HepG2 (cell line): ENCODE measurements around the gene ANTKMT. TPM values are rescaled to one million over a fixed set of nuclear protein-coding genes. Genes with fewer than 3 reads are reported as not detected.

Experiments used
- AKAP8 ChIP-seq: sonication (generic); formaldehyde crosslinking; IDR thresholded peaks from 2 replicates; pipeline ENCODE4 v1.5.1; 2020; ENCODE audit warnings: mild to moderate bottlenecking, missing genetic modification reagents
- ARID4A ChIP-seq: sonication (generic); formaldehyde crosslinking; IDR thresholded peaks from 2 replicates; pipeline ENCODE4 v1.5.0; 2020; ENCODE audit warnings: mild to moderate bottlenecking, missing genetic modification reagents, borderline replicate concordance
- CCAR2 ChIP-seq: fragments of 200-400 bp; formaldehyde crosslinking; optimal IDR thresholded peaks from 2 replicates; pipeline ENCODE3; 2018; ENCODE audit warnings: low read depth, mild to moderate bottlenecking, low read length, moderate library complexity
- EHMT2 ChIP-seq: fragments of 200-600 bp; sonication (generic); IDR thresholded peaks from 2 replicates; pipeline ENCODE4 v1.7.0; 2017; ENCODE audit warnings: antibody characterized with exemption, low read depth, low read length, borderline replicate concordance
- JARID2 ChIP-seq: sonication (generic); formaldehyde crosslinking; IDR thresholded peaks from 2 replicates; pipeline ENCODE4 v1.8.1; 2023; ENCODE audit warnings: missing genetic modification reagents, inconsistent platforms; ENCODE audit not compliant: insufficient replicate concordance
- NFKB2 ChIP-seq: sonication (generic); formaldehyde crosslinking; IDR thresholded peaks from 2 replicates; pipeline ENCODE4 v1.4.0; 2020; ENCODE audit warnings: missing genetic modification reagents, borderline replicate concordance
- TAF1 ChIP-seq: sonication (generic); formaldehyde crosslinking; IDR thresholded peaks from 2 replicates; pipeline ENCODE4 v1.4.0; 2020; ENCODE audit warnings: missing genetic modification reagents
- TBX2 ChIP-seq: sonication (generic); formaldehyde crosslinking; IDR thresholded peaks from 2 replicates; pipeline ENCODE4 v1.5.0; 2020; ENCODE audit warnings: missing genetic modification reagents, mild to moderate bottlenecking, borderline replicate concordance
- THAP11 ChIP-seq: IDR thresholded peaks from 2 replicates; pipeline ENCODE4 v1.6.1; 2016; ENCODE audit warnings: missing biosample characterization, missing genetic modification reagents
- ZNF30 ChIP-seq: sonication (generic); formaldehyde crosslinking; IDR thresholded peaks from 2 replicates; pipeline ENCODE4 v1.5.0; 2020; ENCODE audit warnings: mild to moderate bottlenecking, missing genetic modification reagents
- ZNF337 ChIP-seq: sonication (generic); formaldehyde crosslinking; IDR thresholded peaks from 2 replicates; pipeline ENCODE4 v1.5.1; 2020; ENCODE audit warnings: missing genetic modification reagents, low read depth, mild to moderate bottlenecking, borderline replicate concordance
- ZNF362 ChIP-seq: sonication (generic); formaldehyde crosslinking; IDR thresholded peaks from 2 replicates; pipeline ENCODE4 v1.4.0; 2020; ENCODE audit warnings: missing genetic modification reagents, mild to moderate bottlenecking, borderline replicate concordance
- ZNF496 ChIP-seq: sonication (generic); formaldehyde crosslinking; IDR thresholded peaks from 2 replicates; pipeline ENCODE4 v1.8.1; 2023; ENCODE audit warnings: mild to moderate bottlenecking, moderate library complexity, missing genetic modification reagents; ENCODE audit not compliant: insufficient replicate concordance
- ZNF670 ChIP-seq: sonication (generic); formaldehyde crosslinking; IDR thresholded peaks from 2 replicates; pipeline ENCODE4 v1.8.0; 2022; ENCODE audit warnings: mild to moderate bottlenecking, missing genetic modification reagents, borderline replicate concordance
- ZNF775 ChIP-seq: sonication (generic); formaldehyde crosslinking; IDR thresholded peaks from 2 replicates; pipeline ENCODE4 v1.4.0; 2020; ENCODE audit warnings: missing genetic modification reagents, mild to moderate bottlenecking, moderate library complexity, borderline replicate concordance
- ZNF788 ChIP-seq: sonication (generic); formaldehyde crosslinking; IDR thresholded peaks from 2 replicates; pipeline ENCODE4 v1.5.0; 2020; ENCODE audit warnings: mild to moderate bottlenecking, missing genetic modification reagents, borderline replicate concordance
- ZNF83 ChIP-seq: sonication (generic); formaldehyde crosslinking; IDR thresholded peaks from 2 replicates; pipeline ENCODE4 v1.4.0; 2020; ENCODE audit warnings: missing genetic modification reagents, mild to moderate bottlenecking, borderline replicate concordance
- polyA plus RNA-seq, 8 experiments: library from polyadenylated mRNA; depleted of rRNA in 3 of 8; stranded (reverse) in 7 of 8; unstranded in 1 of 8; fragments of >200 nt; fragmentation: Illumina TruSeq in 4 of 8; extraction: Trizol in 4 of 8; gene quantifications; 2 replicates each; pipeline versions ENCODE4 v1.2.1 to v1.2.3, GENCODE V29; 2011 to 2016; ENCODE audit warnings: low read depth in 4 of 8, missing spikeins in 1 of 8, mixed read lengths in 1 of 8; ENCODE audit not compliant: insufficient read depth in 1 of 8
- total RNA-seq, 5 experiments: library from RNA; depleted of rRNA; stranded (reverse); fragments of >200 nt; fragmentation: Illumina TruSeq; extraction: Trizol; gene quantifications; 2 replicates each; pipeline ENCODE4 v1.2.3, GENCODE V29; 2016; ENCODE audit warnings: low read depth in 1 of 5
- TF ChIP-seq, protein P1 (sequence below): sonication (generic); formaldehyde crosslinking; IDR thresholded peaks from 2 replicates; pipeline ENCODE4 v1.4.0; 2020; ENCODE audit warnings: missing genetic modification reagents; ENCODE audit errors: not compliant biosample characterization
- TF ChIP-seq, protein P2 (sequence below): sonication (generic); formaldehyde crosslinking; conservative IDR thresholded peaks from 2 replicates; pipeline ENCODE4 v1.4.0; 2020; ENCODE audit warnings: missing genetic modification reagents

ANTKMT gene
- total and polyA plus RNA-seq, 2 of the 13 experiments (the other 11 are each of a cell fraction or from before 2014, with no cell fraction given) = 7.5 to 47.8 TPM

- TF ChIP-seq JARID2 = no peak
- TF ChIP-seq AKAP8 (CRISPR knock-in tag) = no peak
- TF ChIP-seq ARID4A (CRISPR knock-in tag) = peak; percentile 46; the same call in 1 of the 2 replicates
- peak; percentile 91; the same call in 1 of the 2 replicates for TF ChIP-seq NFKB2 (CRISPR knock-in tag)
- TF ChIP-seq ZNF670 (CRISPR knock-in tag) = no peak
- TF ChIP-seq ZNF775 (CRISPR knock-in tag) = no peak
- TF ChIP-seq, protein P1, sequence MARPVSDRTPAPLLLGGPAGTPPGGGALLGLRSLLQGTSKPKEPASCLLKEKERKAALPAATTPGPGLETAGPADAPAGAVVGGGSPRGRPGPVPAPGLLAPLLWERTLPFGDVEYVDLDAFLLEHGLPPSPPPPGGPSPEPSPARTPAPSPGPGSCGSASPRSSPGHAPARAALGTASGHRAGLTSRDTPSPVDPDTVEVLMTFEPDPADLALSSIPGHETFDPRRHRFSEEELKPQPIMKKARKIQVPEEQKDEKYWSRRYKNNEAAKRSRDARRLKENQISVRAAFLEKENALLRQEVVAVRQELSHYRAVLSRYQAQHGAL (CRISPR knock-in tag) = no peak
- no peak for TF ChIP-seq CCAR2
- TF ChIP-seq THAP11 (CRISPR knock-in tag) = peak; percentile 58; the same call in 1 of the 2 replicates
- no peak for TF ChIP-seq ZNF496 (CRISPR knock-in tag)
- TF ChIP-seq, protein P2, sequence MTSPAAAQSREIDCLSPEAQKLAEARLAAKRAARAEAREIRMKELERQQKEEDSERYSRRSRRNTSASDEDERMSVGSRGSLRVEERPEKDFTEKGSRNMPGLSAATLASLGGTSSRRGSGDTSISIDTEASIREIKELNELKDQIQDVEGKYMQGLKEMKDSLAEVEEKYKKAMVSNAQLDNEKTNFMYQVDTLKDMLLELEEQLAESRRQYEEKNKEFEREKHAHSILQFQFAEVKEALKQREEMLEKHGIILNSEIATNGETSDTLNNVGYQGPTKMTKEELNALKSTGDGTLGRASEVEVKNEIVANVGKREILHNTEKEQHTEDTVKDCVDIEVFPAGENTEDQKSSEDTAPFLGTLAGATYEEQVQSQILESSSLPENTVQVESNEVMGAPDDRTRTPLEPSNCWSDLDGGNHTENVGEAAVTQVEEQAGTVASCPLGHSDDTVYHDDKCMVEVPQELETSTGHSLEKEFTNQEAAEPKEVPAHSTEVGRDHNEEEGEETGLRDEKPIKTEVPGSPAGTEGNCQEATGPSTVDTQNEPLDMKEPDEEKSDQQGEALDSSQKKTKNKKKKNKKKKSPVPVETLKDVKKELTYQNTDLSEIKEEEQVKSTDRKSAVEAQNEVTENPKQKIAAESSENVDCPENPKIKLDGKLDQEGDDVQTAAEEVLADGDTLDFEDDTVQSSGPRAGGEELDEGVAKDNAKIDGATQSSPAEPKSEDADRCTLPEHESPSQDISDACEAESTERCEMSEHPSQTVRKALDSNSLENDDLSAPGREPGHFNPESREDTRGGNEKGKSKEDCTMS (CRISPR knock-in tag) = no peak
- TF ChIP-seq ZNF788 (CRISPR knock-in tag) = no peak
- TF ChIP-seq ZNF83 (CRISPR knock-in tag) = no peak
- no peak for TF ChIP-seq ZNF362 (CRISPR knock-in tag)
- TF ChIP-seq EHMT2 = peak; percentile 77
- no peak for TF ChIP-seq TBX2
- no peak for TF ChIP-seq ZNF30 (CRISPR knock-in tag)
- no peak for TF ChIP-seq TAF1 (CRISPR knock-in tag)
- no peak for TF ChIP-seq ZNF337 (CRISPR knock-in tag)
These were observed 20.0 kb upstream of the ANTKMT start (continued) for GRCh38 chr16:700684-701584.
